Placental epithelial cell (primary cell): ENCODE data around the gene CENPI. TPM values are rescaled to one million over a fixed set of nuclear protein-coding genes. Genes with fewer than 3 reads are reported as not detected.

Experiments
- total RNA-seq: library from RNA; depleted of rRNA; stranded (reverse); fragments of >200 nt; gene quantifications from 2 replicates; pipeline ENCODE4 v1.2.3, GENCODE V29; 2012

Gene CENPI, protein sequence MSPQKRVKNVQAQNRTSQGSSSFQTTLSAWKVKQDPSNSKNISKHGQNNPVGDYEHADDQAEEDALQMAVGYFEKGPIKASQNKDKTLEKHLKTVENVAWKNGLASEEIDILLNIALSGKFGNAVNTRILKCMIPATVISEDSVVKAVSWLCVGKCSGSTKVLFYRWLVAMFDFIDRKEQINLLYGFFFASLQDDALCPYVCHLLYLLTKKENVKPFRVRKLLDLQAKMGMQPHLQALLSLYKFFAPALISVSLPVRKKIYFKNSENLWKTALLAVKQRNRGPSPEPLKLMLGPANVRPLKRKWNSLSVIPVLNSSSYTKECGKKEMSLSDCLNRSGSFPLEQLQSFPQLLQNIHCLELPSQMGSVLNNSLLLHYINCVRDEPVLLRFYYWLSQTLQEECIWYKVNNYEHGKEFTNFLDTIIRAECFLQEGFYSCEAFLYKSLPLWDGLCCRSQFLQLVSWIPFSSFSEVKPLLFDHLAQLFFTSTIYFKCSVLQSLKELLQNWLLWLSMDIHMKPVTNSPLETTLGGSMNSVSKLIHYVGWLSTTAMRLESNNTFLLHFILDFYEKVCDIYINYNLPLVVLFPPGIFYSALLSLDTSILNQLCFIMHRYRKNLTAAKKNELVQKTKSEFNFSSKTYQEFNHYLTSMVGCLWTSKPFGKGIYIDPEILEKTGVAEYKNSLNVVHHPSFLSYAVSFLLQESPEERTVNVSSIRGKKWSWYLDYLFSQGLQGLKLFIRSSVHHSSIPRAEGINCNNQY
- total RNA-seq = 6.3 and 7.4 TPM in 2 replicates

DNA sequence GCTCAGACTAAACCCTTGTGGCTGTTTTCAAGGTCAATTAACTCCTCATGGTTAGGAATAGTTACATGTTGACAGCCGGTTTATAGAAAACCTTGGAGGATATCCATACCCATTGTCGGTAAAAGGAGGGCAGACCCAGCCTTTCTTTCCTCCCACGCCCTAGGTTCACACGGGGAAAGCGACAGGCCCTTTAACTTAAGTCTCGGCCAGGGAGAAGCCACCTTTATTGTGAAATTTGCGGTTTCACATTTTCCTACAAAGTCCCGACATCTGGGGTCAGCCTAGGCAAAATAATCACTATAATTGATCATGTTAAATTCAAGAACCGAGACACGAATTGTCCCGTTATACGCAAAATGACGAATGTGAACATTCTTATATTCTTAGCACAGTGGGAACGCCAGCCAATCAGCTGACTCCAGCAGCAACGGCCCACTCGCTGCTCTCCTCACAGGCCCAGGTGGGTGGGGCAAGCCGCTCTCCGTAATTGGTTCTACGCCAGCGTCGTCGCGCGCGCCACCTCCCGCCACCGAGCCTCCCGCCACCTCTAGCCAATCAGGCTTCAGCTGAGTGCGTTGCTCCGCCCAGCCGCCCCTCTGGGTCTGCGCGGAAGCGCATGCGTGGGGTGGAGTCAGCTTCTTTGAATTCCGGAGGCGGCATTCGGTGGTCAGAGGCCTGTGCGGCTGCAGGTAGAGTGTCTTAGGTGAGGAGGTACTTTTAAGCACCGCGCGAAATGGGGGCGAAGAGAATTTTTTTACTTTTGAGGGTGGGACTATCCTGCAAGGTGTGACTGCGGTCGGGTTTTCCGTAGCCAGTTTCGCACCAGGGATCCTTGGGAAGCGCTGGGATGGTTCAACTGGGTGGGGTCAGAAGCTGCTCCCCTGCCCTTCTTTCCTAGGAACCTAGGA, at the start of gene CENPI:
Gene CENPI, plus strand, starts transcription at position 659 of the 908 bp plus-strand sequence. CDS start 2,867 bp downstream, outside the sequence.

DNA sequence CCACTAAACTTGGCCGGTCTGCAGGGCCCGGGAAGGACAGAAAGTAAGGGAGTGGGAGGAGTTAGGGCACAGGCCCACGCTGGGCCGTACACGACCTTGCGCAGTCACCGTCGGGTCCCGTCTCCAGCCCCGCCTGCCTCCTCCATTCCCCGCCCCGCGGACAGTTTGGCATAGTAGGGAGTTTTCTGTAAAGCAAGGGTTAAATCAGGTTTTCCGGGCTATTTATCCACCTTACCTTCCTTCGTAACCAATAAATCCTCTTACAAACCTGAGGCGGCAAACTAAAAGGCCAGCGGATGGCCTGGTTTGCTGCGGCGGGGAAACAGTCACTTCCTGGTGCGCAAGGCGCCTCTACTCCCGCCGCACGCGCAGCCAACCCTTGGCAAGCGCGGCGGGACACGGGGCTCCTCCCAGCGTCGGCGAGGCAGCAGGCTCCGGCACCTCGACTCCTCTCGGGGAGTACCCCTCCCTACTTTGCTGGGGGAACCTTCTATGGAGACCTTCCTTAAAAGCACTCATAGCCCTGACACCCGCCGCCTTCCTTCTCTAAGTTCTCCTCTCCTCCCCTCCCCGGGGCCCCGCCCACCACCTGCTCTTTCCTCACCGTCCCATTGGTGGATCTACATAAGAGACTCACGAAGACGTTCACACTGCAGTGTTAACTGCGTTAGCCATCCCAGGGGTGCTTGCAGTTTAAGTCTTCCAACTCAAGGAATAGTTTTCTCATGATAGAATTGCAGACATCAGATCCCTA, 46.3 kb upstream of the CENPI start, which contains the start of gene TRMT2B:
Gene TRMT2B, minus strand, starts transcription at position 563 of the 754 bp plus-strand sequence. CDS start 9,822 bp downstream, outside the sequence.

DNA sequence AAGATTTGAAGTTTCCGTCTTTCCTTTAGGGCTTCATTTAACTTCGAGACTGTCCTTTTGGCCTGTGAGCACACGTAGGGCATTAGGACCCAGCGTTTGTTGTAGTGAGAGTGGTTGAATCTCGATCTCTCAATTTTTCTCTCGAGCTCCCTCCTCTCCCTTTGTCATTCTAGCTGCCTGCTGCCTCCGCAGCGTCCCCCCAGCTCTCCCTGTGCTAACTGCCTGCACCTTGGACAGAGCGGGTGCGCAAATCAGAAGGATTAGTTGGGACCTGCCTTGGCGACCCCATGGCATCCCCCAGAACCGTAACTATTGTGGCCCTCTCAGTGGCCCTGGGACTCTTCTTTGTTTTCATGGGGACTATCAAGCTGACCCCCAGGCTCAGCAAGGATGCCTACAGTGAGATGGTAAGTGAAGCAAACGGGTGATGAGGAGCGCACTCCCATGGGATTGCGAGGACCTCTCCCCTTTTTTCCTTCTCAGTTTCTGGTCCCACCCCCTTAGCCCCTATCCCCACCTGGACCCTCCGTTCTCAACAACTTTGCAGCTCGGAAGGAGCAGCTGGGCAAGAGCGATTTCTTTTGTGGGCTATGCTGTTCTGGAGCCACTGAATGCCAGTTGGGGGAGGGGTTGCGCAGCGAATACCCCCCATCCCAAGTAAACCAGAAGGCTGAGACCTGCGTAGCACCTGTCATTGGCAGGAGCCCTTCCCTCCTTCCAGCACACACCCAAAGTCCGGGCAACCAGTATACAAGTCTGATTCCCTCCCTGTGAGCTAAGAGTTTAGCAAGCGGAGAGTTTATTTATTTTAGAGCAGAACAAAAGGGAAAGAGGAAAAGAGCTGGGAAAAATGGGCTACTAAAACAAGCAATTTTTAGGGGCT, 19.0 kb upstream of the CENPI start, which contains the start of gene TMEM35A:
Gene TMEM35A, plus strand, starts transcription at position 164 of the 883 bp plus-strand sequence. Its CDS starts 124 bp downstream, at position 288.

Other genes starting within 250 kb of the CENPI start
- 0.11 TPM in 1 of 2 replicates, not detected in the other for gene NOX1, start 223.8 kb upstream of the CENPI start, total RNA-seq
- 0.79 TPM in 1 of 2 replicates, not detected in the other for gene XKRX, start 169.3 kb upstream of the CENPI start, total RNA-seq
- not detected in 2 replicates for gene ARL13A, start 128.5 kb upstream of the CENPI start, total RNA-seq
- 7.5 and 12.7 TPM in 2 replicates for gene TRMT2B, start 46.1 kb upstream of the CENPI start, total RNA-seq
- not detected in 2 replicates for gene TMEM35A, start 19.3 kb upstream of the CENPI start, total RNA-seq
- gene DRP2, start 121.6 kb downstream of the CENPI start, total RNA-seq = under 0.01 and 0.11 TPM in 2 replicates
- gene TAF7L, start 193.1 kb downstream of the CENPI start, total RNA-seq = under 0.01 TPM in 1 of 2 replicates, not detected in the other